Measurements from ENCODE around the gene CGB1. TPM values are rescaled to one million over a fixed set of nuclear protein-coding genes. Genes with fewer than 3 reads are reported as not detected.

Gene CGB1
- total RNA-seq, 2 donors from 2014 or later = not detected

GRCh38 chr19:48989701-48990291, 46.9 kb downstream of the CGB1 start:
- Histone ChIP-seq H3K27ac (no peak overlapping the region), H3K4me3 (no peak overlapping the region), H3K36me3 (no peaks in the 10 kb centered on the region), H3K27me3 (replicated peaks; ENCODE audit: insufficient read depth) (no peaks in the 10 kb centered on the region), H3K9me3 (no peaks in the 10 kb centered on the region), H3K4me1 (replicated peaks) (peaks cover 19% of the 10 kb centered on the region)
- DNase-seq (ENCODE audit: low spot score) = no peak
- intact Hi-C loops (cut with DNase I) = no loop called here
- WGBS = 80% methylated on average over 17 of the region's 17 CpGs
- TF ChIP-seq POLR2A (IDR thresholded peaks at IDR 0.05) (no peak), POLR2AphosphoS5 (IDR thresholded peaks at IDR 0.05) (no peak)
- TF ChIP-seq, protein P1, sequence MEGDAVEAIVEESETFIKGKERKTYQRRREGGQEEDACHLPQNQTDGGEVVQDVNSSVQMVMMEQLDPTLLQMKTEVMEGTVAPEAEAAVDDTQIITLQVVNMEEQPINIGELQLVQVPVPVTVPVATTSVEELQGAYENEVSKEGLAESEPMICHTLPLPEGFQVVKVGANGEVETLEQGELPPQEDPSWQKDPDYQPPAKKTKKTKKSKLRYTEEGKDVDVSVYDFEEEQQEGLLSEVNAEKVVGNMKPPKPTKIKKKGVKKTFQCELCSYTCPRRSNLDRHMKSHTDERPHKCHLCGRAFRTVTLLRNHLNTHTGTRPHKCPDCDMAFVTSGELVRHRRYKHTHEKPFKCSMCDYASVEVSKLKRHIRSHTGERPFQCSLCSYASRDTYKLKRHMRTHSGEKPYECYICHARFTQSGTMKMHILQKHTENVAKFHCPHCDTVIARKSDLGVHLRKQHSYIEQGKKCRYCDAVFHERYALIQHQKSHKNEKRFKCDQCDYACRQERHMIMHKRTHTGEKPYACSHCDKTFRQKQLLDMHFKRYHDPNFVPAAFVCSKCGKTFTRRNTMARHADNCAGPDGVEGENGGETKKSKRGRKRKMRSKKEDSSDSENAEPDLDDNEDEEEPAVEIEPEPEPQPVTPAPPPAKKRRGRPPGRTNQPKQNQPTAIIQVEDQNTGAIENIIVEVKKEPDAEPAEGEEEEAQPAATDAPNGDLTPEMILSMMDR (IDR thresholded peaks at IDR 0.05) = no peak

DNA sequence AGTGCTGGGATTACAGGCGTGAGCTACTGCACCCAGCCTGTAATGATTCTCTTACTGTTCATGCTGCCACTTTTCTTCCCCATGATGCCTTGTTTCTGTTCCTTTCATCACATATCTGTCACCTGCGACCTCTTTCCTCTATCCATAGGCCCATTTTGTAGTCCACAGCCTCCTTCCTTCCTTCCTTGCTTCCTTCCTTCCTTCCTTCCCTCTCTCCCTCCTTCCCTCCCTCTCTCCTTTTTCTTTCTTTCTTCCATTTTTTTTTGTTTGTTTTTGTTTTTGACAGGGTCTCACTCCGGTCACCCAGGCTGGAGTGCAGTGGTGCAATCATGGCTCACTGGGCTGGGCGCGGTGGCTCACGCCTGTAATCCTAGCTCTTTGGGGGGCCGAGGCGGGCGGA, 47.8 kb downstream of the CGB1 start:
- no peak overlapping the region for H3K27ac ChIP-seq
- H3K27me3 ChIP-seq (replicated peaks; ENCODE audit: insufficient read depth) = no peaks in the 10 kb centered on the region
- H3K9me3 ChIP-seq = no peaks in the 10 kb centered on the region
- H3K4me1 ChIP-seq (replicated peaks) = peaks cover 13% of the 10 kb centered on the region
- WGBS = 96% methylated on average over 9 of the region's 9 CpGs
- intact Hi-C loops (cut with DNase I) = no loop called here
- no peak for DNase-seq (ENCODE audit: low spot score)
- no peak overlapping the region for H3K4me3 ChIP-seq
- no peaks in the 10 kb centered on the region for H3K36me3 ChIP-seq
- TF ChIP-seq POLR2AphosphoS5 (IDR thresholded peaks at IDR 0.05) (no peak), POLR2A (IDR thresholded peaks at IDR 0.05) (no peak)
- TF ChIP-seq, protein P1 (IDR thresholded peaks at IDR 0.05) = no peak

GRCh38 chr19:48988286-48988685, 48.4 kb downstream of the CGB1 start:
- no peak for DNase-seq (ENCODE audit: low spot score)
- no peak overlapping the region for H3K27ac ChIP-seq
- H3K27me3 ChIP-seq (replicated peaks; ENCODE audit: insufficient read depth) = no peaks in the 10 kb centered on the region
- H3K36me3 ChIP-seq = no peaks in the 10 kb centered on the region
- no peak overlapping the region for H3K4me3 ChIP-seq
- TF ChIP-seq, protein P1 (IDR thresholded peaks at IDR 0.05) = no peak
- TF ChIP-seq POLR2A (IDR thresholded peaks at IDR 0.05) (no peak), POLR2AphosphoS5 (IDR thresholded peaks at IDR 0.05) (no peak)
- no peaks in the 10 kb centered on the region for H3K9me3 ChIP-seq
- intact Hi-C loops (cut with DNase I) = no loop called here
- H3K4me1 ChIP-seq (replicated peaks) = peaks cover 13% of the 10 kb centered on the region
- 93% methylated on average over 7 of the region's 7 CpGs for WGBS

GRCh38 chr19:48987323-48987722, 49.4 kb downstream of the CGB1 start:
- intact Hi-C loops (cut with DNase I) = no loop called here
- Histone ChIP-seq H3K36me3 (peaks cover 0 to 4% of the 10 kb centered on the region in 2 donors), H3K27ac (no peak overlapping the region), H3K4me1 (replicated peaks) (peaks cover 13% of the 10 kb centered on the region), H3K9me3 (no peaks in the 10 kb centered on the region), H3K27me3 (replicated peaks; ENCODE audit: insufficient read depth) (no peaks in the 10 kb centered on the region), H3K4me3 (no peak overlapping the region)
- TF ChIP-seq POLR2A (IDR thresholded peaks at IDR 0.05) = no peak
- TF ChIP-seq POLR2AphosphoS5 (IDR thresholded peaks at IDR 0.05) = no peak
- TF ChIP-seq, protein P1 (IDR thresholded peaks at IDR 0.05) = no peak
- 86% methylated on average over 7 of the region's 7 CpGs for WGBS
- no peak for DNase-seq (ENCODE audit: low spot score)

GRCh38 chr19:48986211-48986610, 50.5 kb downstream of the CGB1 start:
- TF ChIP-seq, protein P1 (IDR thresholded peaks at IDR 0.05) = no peak
- TF ChIP-seq POLR2A (IDR thresholded peaks at IDR 0.05) = no peak
- WGBS = 90% methylated on average over 3 of the region's 3 CpGs
- H3K4me1 ChIP-seq (replicated peaks) = peaks cover 7% of the 10 kb centered on the region
- no peaks in the 10 kb centered on the region for H3K9me3 ChIP-seq
- DNase-seq (ENCODE audit: low spot score) = no peak
- peaks cover 0 to 4% of the 10 kb centered on the region in 2 donors for H3K36me3 ChIP-seq
- H3K27me3 ChIP-seq (replicated peaks; ENCODE audit: insufficient read depth) = no peaks in the 10 kb centered on the region
- H3K4me3 ChIP-seq = no peak overlapping the region
- intact Hi-C loops (cut with DNase I) = no loop called here
- H3K27ac ChIP-seq = no peak overlapping the region

All from prostate gland (tissue), 2 donors.